ENCODE data around the gene WDR82.

DNA sequence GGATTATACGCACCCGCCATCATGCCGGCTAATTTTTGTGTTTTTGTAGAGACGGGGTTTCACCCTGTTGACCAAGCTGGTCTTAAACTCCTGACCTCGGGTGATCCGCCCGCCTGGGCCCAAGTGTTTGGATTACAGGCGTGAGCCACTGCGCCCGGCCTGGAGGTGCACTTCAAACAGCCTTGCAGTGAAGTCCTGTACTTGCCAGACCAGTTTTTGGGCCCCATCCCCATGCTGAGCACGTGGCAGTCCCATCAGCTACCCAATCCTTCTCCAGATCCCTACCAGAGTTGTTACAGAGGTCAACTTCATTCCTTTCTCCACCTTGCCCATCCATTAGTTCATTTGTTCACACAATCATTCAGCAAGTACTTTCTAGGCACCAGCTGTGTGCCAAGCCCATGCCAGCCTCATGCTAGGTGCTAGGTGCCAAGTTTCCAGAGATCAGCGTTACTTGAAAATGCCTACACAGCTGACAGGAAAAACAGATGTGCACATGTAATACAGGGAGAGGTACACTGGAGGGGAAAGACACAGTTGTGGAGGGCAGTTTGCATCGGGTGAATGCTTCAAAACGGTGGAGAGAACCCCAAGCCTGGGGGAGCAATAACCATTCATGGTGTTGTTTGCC is 39.9 kb upstream of the WDR82 start:
- TF ChIP-seq, protein P1, sequence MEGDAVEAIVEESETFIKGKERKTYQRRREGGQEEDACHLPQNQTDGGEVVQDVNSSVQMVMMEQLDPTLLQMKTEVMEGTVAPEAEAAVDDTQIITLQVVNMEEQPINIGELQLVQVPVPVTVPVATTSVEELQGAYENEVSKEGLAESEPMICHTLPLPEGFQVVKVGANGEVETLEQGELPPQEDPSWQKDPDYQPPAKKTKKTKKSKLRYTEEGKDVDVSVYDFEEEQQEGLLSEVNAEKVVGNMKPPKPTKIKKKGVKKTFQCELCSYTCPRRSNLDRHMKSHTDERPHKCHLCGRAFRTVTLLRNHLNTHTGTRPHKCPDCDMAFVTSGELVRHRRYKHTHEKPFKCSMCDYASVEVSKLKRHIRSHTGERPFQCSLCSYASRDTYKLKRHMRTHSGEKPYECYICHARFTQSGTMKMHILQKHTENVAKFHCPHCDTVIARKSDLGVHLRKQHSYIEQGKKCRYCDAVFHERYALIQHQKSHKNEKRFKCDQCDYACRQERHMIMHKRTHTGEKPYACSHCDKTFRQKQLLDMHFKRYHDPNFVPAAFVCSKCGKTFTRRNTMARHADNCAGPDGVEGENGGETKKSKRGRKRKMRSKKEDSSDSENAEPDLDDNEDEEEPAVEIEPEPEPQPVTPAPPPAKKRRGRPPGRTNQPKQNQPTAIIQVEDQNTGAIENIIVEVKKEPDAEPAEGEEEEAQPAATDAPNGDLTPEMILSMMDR (conservative IDR thresholded peaks at IDR 0.05; ENCODE audit: low read length) = no peak
- no peak for TF ChIP-seq EZH2phosphoT487 (IDR thresholded peaks at IDR 0.05; ENCODE audit: borderline replicate concordance)
